GM12872 (cell line): ENCODE measurements around the gene RCC2.
A peak's percentile ranks its signal among the peaks of the same experiment; 100 is the strongest.

Experiments used
- TF ChIP-seq, protein P1 (sequence below): IDR thresholded peaks from 3 replicates; pipeline ENCODE4 v1.5.1; 2011; ENCODE audit warnings: low read depth, mild to moderate bottlenecking, low read length, moderate library complexity; ENCODE audit not compliant: insufficient read depth

RCC2 gene

DNA sequence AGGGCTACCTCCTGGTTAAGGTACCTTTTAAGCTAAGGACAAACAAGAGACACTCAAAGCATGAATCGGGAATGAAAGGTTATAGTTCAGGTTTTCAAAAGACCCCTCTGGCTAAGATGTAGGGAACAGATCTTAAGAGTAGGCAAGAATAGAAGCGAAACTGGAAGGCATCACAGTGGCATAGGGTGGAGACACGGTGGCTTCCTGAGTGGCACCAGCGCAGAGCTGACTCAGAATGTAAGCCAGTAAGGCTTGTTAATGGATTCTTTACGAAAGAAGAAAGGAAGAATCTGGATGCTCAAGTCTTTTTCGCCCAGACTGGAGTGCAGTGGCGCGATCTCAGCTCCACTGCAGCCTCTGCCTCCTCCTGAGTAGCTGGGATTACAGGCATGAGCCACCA lies 46.2 kb downstream of the RCC2 start:
- TF ChIP-seq, protein P1, sequence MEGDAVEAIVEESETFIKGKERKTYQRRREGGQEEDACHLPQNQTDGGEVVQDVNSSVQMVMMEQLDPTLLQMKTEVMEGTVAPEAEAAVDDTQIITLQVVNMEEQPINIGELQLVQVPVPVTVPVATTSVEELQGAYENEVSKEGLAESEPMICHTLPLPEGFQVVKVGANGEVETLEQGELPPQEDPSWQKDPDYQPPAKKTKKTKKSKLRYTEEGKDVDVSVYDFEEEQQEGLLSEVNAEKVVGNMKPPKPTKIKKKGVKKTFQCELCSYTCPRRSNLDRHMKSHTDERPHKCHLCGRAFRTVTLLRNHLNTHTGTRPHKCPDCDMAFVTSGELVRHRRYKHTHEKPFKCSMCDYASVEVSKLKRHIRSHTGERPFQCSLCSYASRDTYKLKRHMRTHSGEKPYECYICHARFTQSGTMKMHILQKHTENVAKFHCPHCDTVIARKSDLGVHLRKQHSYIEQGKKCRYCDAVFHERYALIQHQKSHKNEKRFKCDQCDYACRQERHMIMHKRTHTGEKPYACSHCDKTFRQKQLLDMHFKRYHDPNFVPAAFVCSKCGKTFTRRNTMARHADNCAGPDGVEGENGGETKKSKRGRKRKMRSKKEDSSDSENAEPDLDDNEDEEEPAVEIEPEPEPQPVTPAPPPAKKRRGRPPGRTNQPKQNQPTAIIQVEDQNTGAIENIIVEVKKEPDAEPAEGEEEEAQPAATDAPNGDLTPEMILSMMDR: no peak

- TF ChIP-seq, protein P1: no peak
Measured at GRCh38 chr1:17392199-17392740, 47.2 kb downstream of the RCC2 start.

- TF ChIP-seq, protein P1: no peak
Measured at GRCh38 chr1:17381161-17381560, 58.3 kb downstream of the RCC2 start.

DNA sequence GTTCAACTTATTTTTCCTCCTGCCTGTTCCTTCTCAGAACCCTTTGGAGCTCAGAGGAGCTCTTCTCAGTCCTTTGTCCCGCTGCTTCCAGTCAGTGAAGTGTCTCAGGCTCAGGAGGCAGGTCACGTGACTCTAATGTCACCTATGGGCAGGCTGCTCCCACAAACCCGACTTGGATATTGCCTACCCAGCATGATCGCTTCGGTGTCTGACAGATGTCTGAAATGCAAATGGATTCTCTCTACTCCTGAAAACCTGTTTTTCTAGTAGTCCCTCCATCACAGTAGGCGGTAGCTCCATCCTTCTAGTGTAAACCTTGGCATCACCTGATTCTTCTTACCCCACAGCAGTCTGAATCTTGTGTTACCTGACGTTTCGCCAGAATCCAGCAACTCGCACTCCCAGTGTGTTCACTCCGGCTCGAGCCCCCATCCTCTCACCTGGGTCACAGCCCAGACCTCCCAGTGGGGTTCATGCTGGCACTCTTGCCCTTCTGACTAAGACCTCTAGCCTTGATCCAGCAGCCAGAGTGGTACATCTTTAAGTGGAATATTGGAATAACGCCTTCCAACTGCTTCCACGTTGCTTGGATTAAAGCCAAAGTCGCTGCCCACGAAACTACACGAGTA lies 62.0 kb downstream of the RCC2 start:
- TF ChIP-seq, protein P1: no peak

DNA sequence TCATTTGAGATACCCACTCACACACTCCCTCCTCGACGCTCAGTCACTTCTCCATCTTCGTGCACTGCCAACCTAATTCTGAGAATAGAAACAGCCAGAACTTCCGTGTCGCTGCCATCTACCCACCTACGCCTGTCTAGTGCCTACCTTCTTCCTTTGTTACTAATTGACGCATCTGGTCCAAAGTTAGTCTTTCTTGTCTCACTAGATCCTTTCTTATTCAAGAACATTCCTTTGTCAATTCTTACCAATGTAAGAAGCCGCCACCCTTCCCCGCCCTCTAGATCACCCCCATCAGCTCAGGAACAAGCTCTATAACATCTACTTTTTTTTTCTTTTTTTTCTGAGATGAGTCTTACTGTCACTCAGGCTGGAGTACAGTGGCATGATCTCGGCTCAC lies 63.8 kb downstream of the RCC2 start:
- TF ChIP-seq, protein P1: no peak

DNA sequence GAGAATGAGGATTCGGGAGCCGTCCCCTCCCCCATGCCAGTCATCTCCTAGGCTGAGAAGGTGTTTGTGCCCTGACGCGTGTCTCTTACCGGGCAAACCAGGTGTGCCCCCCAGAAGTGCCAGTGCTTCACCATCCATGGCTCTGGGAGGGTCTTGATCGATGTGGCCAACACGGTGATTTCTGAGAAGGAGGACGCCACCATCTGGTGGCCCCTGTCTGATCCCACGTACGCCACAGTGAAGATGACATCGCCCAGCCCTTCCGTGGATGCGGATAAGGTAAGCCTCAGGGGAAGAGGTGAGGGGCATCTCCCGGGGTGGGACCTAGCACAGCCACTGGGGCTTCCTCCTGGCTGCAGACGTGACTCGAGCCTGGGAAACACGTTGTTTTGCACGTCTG lies 66.5 kb downstream of the RCC2 start:
- TF ChIP-seq, protein P1: no peak

DNA sequence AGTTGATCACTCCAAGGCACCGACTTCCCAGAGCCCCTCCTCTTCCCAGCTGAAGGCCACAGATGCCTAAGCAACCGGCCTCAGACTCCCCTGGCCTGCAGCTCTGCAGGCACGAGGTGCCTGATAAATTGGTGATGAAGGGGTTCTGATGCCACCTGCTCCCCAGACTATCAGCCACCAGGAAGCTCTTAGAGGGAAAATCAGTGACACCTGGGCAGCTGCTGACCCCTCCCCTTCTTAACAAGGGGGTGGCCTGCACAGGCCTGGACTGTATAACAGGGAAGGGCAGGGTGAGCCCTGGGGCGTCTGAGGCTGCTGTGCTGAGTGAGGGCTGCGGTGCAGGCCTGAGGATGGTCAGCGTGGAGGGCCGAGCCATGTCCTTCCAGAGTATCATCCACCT lies 67.6 kb downstream of the RCC2 start, which contains the start of gene PADI6:
Gene PADI6, plus strand, starts transcription at position 301 of the 400 bp plus-strand sequence. Its CDS starts 50 bp downstream, at position 351.
- TF ChIP-seq, protein P1: no peak

DNA sequence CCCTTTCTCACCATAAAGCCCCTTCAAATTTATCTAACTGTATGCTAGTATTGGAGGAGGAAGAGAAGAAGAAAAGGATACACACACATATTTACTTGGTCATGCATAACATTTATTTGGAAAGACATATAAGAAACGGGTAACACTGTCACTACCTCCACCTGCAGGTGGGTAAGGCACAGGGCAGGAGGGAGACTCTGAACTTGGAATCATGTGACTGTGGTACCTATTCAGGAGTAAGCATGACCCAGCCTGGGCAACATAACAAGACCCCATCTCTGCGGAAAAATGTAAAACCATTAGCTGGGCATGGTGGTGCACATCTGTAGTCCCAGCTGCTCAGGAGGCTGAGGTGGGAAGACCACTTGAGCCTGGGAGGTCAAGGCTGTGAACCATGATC lies 68.9 kb downstream of the RCC2 start:
- TF ChIP-seq, protein P1: peak; percentile 39; the same call in 1 of the 3 replicates
